GM19043 (cell line): ENCODE measurements around the gene TREX2.

Experiments used
- ATAC-seq: cut with Tn5 transposase; IDR thresholded peaks from one replicate; pipeline ENCODE4 v1.9.1; 2021; ENCODE audit warnings: low read depth; ENCODE audit not compliant: unreplicated experiment

Gene TREX2, protein sequence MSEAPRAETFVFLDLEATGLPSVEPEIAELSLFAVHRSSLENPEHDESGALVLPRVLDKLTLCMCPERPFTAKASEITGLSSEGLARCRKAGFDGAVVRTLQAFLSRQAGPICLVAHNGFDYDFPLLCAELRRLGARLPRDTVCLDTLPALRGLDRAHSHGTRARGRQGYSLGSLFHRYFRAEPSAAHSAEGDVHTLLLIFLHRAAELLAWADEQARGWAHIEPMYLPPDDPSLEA

DNA sequence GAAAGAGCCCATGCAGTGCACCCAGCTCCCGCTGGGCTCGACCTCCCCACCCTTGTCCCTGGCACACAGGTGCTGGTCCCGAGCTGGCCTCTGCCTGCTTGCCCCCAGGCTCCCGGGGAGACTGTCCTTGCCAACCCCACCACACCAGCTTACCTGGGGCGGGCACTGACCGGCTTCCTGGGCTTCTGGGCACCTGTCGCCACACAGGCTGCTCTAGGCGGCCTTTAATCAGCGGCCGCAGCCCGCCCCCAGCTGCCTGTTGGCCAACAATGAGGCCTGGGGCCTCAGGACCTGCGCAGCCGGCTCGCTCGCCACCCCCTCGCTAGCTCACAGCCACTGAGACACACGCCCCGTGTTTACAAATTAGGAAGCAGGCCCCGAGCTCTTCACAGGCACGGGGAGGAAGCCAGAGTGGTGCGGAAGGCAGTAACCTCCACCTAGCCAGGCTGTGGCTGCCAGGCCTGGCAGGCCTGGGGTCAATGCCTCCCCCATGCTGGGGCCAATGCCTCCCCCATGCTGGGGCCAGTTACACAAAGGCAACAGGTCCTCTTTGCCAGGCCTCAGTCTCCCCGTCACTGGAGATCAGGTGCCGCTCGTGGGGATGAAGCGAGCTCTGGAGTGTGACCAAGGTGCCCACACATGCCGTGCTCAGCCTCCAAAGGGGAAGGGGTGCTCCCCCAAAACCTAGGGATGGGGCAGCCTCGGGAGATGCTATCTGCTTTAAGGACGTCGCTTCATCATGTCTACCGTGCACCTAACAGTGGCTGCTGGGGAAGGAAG is at the start of gene TREX2:
Gene TREX2 (minus strand): TSS at position 201 of the 780 bp plus-strand sequence. CDS start 626 bp downstream, outside the sequence.
- no peak for ATAC-seq

DNA sequence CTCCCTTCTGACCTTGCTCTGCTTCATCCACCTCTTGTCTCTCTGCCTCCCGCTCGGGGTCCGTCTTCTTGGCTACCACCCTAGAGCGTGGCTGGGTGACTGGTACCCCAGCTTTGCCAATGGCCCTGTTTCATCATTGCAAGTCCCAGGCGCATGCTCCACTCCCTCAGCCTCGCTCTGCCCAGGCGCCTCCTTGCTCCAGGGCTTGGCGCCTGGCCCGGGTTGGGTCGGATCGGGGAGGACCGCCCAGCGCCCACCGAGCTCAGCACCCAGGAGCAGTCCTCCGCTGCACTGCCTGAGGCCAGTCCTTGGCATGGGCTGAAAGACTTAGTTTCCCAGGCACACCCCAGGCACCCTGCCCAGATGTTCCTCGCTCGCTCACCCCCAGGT is 49.5 kb upstream of the TREX2 start:
- no peak for ATAC-seq

DNA sequence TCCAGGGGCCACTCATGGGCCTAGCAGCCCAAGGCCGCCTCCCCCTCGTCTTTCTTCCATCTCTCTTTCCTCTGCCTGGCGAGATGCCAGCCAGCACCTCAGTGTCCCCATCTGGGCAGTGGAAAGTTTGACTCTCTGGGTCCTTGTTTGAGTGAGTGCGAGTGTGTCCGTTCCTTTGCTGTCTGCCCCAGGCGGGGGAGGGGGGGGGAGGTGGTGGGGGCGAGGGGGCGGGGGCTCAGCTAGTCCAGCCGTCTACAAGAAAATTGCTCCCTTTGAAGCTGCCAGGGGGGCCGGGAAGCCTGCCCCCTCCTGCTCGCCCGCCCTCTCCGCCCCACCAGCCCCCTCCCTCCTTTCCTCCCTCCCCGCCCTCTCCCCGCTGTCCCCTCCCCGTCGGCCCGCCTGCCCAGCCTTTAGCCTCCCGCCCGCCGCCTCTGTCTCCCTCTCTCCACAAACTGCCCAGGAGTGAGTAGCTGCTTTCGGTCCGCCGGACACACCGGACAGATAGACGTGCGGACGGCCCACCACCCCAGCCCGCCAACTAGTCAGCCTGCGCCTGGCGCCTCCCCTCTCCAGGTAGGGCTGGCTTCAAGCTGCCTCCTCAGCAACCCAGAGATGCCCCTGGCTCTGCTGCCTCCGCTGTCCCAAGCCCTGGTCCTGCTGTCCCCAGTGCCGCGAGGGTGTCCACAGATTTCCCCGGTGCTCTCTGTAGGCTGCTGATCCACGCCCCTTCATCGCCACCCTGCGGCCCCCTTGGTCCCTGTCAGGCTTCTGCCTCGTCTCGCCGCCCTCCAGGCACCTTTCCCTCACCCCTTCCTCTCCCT is 48.9 kb upstream of the TREX2 start, which contains the start of gene BGN:
Gene BGN (plus strand): TSS at position 440 of the 821 bp plus-strand sequence. CDS start 9,652 bp downstream, outside the sequence.
- no peak for ATAC-seq

DNA sequence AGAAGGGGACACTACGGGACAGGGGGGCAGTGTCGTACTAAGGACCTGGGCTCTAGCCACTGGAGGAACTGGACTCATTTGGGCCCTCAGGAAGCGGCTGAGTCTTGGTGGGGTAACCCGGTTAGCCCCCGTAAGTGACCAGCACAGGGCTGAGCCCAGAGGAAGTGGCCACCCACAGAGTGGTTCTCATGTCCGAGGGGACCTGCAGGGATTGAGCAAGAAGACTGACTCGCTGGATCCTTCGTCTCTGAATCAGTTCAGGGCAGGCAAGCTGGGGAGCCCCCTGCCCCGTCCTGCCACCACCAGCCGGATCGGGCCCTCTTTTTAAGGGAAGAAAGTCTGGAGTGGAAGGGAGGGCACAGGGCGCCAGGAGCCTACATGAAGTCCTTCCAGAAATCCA is 48.2 kb upstream of the TREX2 start:
- ATAC-seq: no peak

DNA sequence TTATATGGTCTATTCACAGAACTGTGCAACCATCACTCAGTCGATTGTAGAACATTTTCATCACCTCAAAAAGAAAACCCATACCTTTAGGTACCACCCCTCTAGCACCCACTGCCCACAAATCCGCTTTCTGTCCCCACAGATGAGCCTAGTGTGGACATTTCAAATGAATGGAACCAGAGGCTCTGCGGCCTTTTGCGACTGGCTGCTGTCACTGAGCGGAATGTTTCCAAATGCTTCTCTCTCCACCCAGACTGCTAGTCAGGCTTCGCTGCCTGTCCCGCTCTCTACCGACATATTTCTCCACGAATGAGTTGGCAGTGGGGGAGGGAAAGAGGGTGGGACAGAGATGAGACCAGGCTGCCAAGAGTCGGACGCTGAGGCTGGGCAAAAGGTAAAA is 47.2 kb upstream of the TREX2 start:
- ATAC-seq: no peak

DNA sequence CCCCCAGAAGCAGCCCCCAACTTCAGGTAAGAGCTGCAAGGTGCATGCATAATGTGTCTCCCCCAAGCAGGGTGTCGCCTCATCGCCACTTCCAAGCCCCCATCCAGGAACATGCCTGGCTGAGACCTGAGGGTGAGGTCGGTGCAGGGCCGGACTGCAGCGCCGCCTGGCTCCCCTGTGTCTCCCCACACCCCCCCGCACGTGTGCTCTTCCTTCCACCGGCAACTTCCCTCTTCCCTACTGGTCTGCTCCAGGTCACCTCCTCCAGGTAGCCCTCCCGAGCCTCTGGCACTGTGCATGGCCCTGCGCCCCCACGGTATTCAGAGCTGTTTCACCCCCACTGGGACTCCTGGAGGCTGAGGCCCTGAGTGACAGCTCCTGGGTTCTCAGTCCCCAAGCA is 46.7 kb upstream of the TREX2 start:
- ATAC-seq: no peak

DNA sequence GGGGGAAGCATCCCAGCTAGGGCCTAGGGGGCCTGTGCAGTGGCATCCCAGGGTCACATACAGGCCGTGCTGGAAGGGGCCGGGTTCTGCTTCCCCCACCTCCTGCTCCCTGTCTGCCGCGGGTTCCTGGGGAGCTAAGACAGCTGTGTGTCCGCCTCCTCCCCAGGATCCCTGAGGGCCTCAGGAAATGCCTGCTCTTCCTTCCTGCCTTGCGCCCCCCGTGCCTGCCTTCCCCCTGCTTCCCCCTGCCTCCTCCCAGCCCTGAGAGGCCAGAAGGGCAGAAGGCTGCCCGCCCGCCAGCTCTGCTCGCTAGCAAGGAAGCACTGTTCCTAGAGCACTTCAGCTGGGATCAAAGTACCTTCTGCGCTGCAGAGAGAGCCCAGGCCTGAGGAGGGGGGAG is 46.1 kb upstream of the TREX2 start:
- ATAC-seq: no peak

DNA sequence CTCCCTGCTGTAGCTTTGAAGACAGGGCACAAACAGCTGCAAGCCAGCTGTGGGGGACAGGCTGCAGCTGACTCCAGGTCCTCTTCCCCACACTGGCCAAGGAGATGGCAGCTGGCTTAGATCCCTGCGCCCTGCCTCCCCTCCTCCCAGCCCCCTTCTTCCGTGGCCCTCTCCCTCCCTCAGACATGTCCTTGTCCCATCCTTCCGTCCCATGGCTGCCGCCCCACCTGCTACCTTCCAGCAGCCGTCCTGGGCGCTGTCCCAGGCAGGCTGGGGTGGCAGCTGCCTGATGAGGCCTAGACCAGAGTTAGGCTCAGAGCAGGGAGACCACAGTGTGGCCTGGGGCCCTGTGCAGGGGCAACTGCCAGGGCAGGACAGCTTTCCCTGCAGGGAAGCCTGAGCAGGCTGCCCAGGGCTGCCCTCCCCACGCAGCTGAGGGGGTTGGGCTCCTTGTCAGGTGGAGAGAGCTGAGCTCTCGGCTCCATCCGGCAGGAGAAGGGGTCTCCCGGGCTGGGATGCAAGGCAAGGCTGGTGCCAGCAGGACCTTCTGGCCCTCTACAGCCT is 45.6 kb upstream of the TREX2 start:
- ATAC-seq: no peak

DNA sequence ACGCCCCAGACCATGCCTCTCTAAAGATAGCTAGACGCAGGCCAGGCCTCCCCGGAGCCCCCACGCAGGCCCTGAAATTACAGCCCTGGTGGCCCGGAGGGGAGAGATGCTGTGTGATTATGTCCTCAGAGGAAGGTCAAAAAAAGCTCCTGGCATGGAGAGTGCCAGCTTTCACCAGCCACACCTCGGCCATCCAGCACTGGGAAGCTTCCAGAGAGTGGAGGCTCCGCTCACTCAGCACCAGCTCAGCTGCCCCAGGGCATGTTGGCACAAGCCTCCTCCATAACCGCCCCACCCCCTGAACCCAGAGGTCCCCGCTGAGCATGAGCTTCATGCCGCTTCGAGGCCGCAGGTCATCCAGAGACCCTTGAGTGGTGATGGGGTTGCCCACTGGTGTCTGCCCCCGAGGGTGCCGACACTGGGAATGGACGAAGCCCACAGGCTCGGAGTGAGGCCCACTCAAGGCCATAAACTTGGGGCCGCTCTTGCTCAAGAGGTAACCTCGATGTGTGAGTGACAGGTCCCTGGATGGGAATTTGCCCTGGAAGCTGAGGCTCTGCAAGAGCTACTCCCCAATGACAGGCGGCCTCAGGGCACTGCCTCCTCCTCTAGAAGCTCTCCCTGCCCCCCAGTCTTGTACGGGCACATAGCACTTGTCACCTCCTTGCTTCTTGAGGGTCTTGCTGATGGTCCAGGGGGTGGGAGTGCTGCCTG is 44.5 kb upstream of the TREX2 start:
- ATAC-seq: no peak

DNA sequence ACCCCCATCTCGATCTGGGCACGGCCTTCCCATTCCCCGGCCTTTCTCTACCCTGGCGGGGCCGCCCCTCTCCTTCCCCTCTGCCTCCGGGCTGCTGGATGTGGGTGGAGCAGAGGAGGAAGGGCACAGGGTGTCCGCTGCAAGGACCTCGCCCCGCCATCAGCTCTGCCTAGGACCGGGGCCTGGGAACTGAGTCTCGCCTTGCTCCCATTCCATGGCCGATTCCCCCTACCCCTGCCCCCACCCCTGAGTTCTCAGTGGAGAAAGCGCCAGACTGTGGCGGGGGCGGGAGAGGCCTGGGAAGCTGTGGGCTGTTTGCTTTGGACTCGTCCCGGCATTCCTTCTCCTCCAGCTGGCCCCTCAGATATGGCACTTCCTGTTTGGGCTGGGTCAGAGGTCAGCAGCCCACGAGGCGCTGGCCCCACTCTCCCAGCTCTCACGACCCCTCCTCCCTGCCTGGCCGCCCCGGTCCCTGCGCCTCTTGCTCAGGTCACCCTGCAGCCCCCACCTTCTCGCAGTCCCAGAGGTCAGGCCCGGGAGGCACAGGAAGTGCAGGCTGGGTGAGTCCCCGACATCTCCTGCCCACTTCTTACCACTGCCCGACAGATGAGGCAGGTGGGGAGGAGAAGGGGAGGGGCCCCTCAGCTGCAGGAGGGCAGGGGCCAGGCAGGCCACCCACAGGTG is 42.5 kb upstream of the TREX2 start:
- ATAC-seq: no peak

DNA sequence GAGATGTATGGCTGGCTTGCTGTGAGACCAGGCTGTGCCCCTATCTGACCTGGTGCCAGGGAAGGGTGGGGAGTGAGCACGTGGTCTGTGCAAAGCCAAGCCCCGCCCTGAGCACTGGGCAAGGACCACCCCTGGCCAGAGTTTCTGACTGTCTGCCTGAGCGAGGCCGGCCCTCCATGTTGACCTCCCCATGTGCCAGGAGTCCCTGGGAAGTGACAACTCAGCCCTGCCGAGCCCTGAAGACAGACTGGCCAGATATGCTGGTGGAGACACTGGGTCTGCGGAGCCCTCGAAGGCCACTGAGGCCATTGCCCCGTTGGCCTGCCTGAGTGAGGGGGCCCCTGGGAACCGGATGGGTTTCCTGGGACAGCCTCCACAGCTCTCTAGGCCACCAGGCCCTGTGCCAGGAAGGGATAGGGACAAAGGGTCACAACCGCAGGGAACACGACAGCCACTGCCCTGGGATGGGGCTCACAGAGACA is 41.8 kb upstream of the TREX2 start:
- ATAC-seq: no peak

DNA sequence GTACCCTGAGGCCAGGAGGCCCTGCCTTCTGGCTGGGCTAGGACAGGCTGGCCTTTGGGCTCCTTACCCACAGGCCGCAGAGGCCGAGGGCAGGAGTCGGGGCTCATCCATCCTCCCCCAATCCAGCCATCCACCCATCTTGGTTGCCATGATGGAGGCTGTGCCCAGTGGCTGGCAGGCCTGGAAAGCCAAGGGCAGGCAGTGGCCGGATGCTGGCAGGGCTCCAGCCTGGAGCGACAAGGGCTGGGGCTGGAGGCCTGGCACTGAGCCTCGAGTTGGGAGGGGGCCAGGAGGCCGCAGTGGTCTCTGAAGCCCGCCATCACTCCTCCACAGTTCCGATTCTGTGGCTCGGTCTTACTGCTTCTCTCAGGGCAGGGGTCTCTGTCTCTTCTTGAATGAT is 40.3 kb upstream of the TREX2 start:
- ATAC-seq: no peak

DNA sequence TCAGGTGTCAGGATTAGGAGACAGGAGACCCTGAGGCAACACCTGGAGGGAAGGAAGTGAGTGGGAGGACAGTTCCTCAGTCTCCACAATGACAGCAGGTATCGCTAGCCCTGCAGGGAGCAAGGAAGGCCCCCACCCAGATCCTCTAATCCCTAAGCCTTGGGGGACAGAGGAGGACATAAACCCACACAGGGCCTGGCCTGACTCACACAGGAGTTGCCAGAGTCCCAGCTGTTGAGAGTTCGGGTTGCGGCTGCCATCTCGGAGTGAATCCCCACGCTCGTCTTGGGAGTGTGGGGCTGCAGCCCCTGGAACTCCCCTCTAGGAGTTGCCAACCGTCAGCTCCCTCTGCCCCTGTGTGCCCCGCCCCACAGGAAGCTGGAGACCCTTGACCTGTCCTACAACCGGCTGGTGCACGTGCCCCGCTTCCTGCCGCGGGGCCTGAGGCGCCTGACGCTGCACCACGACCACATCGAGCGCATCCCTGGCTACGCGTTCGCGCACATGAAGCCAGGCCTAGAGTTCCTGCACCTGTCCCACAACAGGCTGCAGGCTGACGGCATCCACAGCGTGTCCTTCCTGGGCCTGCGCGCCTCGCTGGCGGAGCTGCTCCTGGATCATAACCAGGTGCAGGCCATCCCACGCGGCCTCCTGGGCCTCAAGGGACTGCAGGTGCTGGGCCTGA is 39.7 kb upstream of the TREX2 start:
- no peak for ATAC-seq

DNA sequence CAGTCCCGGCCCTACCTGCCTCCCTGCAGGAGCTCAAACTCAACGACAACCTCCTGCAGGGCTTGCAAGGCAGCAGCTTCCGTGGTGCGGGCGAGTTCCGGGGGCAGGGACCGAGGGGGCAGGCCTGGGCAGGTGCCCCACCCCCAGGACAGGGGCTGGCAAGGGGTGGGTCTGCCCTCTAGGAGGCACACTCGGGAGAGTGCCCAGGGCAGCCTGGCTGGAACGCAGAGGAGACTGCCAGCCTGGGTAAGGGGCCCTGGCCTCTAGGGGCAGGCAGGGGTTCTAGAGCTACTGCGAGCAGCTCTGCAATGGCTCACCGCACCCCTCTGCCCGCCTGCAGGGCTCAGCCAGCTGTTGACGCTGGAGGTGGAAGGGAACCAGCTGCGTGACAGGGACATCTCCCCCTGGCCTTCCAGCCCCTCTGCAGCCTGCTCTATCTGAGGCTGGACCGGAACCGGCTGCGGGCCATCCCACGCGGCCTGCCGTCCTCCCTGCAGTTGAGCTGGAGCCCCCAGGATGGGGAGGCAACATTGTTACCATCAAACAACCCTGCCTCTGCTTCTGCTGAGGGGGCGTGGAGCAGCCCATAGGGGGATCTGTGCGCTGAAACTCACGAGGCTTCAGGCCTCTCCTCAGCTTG is 36.6 kb upstream of the TREX2 start:
- no peak for ATAC-seq

DNA sequence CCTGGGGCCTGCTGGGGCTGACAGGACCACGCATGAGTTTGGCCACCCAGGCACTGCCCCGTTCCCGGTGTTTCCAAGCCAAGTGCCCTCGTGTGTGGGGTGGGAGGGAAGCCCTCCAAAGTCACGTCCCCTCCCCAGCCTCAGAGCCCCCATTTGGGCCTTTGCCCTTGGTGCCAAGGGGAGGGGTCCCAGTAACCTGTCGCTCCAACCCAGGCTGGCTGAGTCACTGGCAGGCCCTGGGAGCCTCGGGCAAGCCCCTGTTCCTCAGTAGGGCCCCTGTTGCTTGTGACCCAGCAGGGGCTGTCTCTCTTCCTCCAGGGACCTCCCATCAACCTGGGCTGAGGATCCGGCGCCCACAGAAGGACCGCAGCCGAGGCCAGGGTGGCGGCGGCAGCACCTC is 35.2 kb upstream of the TREX2 start:
- ATAC-seq: no peak

DNA sequence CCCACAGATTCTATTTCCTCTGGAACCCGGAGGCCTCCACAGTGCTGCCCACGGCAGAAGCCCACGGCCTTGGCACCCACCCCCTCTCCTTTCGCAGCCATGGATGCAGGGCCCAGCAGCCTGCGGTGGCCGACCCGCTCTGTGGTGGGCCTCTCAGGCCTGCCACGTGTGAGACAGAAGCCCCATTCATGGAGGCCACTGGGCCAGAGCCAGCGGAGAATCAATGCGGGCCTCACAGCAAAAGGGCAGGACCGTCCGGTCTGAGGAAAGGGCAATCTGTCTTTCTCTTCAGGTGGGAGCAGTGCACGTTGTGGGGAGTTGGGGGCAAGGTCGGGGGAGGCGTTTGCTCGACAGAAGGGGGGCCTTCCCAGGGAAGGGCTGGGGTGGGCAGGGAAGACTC is 32.9 kb upstream of the TREX2 start:
- ATAC-seq: no peak

DNA sequence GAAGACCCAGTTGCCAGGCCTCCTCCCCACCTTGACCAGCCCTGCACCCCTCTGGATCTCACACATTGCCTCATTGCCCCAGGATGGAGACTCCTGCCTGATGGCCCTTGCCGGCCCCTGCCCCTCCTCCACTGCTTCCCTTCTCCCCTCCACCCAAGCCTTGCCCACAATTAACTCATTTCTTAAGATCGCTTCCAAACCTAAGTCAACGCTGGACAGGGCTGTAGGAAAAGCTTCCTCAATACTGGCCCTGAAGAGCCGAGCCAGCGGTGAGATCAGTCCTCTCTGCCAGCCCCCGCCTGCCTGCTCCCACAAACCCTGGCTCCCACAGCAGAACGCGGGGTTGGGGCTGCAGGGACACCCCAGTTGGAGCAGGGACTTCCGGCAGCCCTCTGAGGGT is 32.0 kb upstream of the TREX2 start:
- no peak for ATAC-seq

DNA sequence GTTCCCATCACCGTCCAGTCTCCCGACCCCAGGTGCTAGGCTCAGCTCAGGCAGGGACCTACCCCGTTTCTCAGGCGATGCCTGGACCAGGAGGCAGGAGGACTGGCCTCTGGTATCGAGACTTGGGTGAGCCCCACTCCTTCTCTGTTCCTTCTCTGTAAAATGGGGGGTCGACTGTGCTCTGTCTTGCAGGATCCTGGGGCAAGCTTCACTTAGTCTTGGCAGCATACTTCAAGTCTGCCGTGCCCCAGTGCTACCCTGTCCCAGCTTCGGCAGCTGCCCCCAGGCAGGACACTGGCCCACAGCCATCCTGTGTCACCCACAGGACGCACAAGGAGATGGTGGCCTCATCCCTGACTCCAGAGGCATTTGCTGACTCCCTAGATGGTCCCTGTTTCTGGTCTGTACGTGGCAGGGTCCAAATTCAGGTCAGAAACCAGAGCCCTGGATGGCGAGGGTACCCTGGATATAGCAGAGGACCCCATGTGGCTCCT is 31.6 kb upstream of the TREX2 start:
- no peak for ATAC-seq
